Measurements from ENCODE around the gene AACS. TPM values are rescaled to one million over a fixed set of nuclear protein-coding genes. Genes with fewer than 3 reads are reported as not detected.

Gene AACS
- total RNA-seq, 5 donors from 2014 or later (not counting 1 experiment from before 2014, with no cell fraction given): 11.5 to 16.4 (median 14.3) TPM

DNA sequence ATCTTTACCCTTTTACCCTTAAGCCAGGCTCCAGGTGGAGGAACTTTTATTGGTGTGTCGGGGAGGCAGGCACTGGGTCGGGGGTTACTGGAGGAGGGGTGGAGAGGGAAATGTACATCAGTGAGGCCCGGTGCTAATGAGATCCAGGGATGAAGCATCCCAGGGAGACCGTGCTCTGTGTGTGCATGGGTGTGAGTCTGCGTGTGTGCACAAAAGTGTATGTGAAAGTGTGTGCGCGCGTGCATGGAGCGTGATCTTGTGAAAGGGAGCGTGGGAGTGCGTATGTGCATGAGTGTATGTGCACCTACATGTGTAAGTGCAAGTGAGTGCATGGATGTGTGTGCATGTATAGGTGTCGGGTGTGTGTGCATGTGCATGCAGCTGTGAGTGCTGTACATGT, 55.3 kb downstream of the AACS start:
- H3K9me3 Mint-ChIP-seq: no peaks in the 10 kb centered on the region
- H3K4me3 ChIP-seq (ENCODE audit: control insufficient read depth in 1 of 2, extremely low read depth in 1 of 2, low read length in 1 of 2): no peak overlapping the region
- H3K36me3 ChIP-seq (ENCODE audit: control insufficient read depth in 2 of 2, extremely low read depth in 1 of 2, insufficient read depth in 1 of 2, low read length in 1 of 2): peaks cover 6 to 9% of the 10 kb centered on the region in 2 donors
- H3K27ac ChIP-seq (ENCODE audit: low read length): no peak overlapping the region
- H3K4me1 Mint-ChIP-seq: no peaks in the 10 kb centered on the region
- DNase-seq (no peak), ATAC-seq (replicated peaks in 1 of 4) (no peak)
- H3K27ac Mint-ChIP-seq: no peak overlapping the region
- H3K4me3 Mint-ChIP-seq: no peak overlapping the region
- H3K9me3 ChIP-seq: no peaks in the 10 kb centered on the region
- no peaks in the 10 kb centered on the region for H3K27me3 ChIP-seq (replicated peaks in 1 of 2; ENCODE audit: control insufficient read depth in 2 of 2, extremely low read depth in 1 of 2, insufficient read depth in 2 of 2, low read length in 1 of 2)
- CTCF ChIA-PET: no interaction called here
- 96% methylated on average over 12 of the region's 12 CpGs for WGBS (ENCODE audit: insufficient coverage)
- no peaks in the 10 kb centered on the region for H3K4me1 ChIP-seq (ENCODE audit: control insufficient read depth in 1 of 2, extremely low read depth in 1 of 2, insufficient read depth in 2 of 2, low read length in 2 of 2)
- POLR2A ChIA-PET: no interaction called here
- H3K36me3 Mint-ChIP-seq: peaks cover 22% of the 10 kb centered on the region
- H3K27me3 Mint-ChIP-seq: no peaks in the 10 kb centered on the region

DNA sequence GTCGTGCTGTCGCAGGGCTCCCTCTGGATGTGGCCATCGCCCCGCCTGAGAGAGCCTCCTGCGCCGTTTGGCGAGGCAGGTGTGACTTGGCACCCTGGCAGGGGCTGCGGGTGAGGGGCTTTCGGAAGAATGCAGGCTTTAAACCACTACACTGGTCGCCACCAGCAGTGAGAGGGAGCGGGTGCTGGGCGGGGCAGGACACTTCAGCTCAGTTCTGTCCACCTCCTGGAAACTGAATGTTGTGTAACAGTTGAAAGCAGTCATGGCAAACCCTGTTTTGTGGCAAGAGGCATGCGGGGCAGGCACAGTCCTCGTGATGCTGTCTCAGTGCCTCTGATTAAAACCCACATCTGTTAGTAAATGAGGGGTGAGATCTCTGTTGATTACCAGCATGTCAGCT, 55.9 kb downstream of the AACS start:
- H3K27me3 ChIP-seq (replicated peaks in 1 of 2; ENCODE audit: control insufficient read depth in 2 of 2, extremely low read depth in 1 of 2, insufficient read depth in 2 of 2, low read length in 1 of 2): no peaks in the 10 kb centered on the region
- H3K4me1 Mint-ChIP-seq: no peaks in the 10 kb centered on the region
- H3K27ac ChIP-seq (ENCODE audit: low read length): no peak overlapping the region
- H3K27me3 Mint-ChIP-seq: no peaks in the 10 kb centered on the region
- no peaks in the 10 kb centered on the region for H3K4me1 ChIP-seq (ENCODE audit: control insufficient read depth in 1 of 2, extremely low read depth in 1 of 2, insufficient read depth in 2 of 2, low read length in 2 of 2)
- no peak for DNase-seq
- no peak overlapping the region for H3K27ac Mint-ChIP-seq
- ATAC-seq (replicated peaks in 1 of 4): no peak
- peaks cover 23% of the 10 kb centered on the region for H3K36me3 Mint-ChIP-seq
- POLR2A ChIA-PET: no interaction called here
- CTCF ChIA-PET: no interaction called here
- no peaks in the 10 kb centered on the region for H3K9me3 ChIP-seq
- no peak overlapping the region for H3K4me3 ChIP-seq (ENCODE audit: control insufficient read depth in 1 of 2, extremely low read depth in 1 of 2, low read length in 1 of 2)
- WGBS (ENCODE audit: insufficient coverage): 96% methylated on average over 11 of the region's 14 CpGs
- peaks cover 6 to 9% of the 10 kb centered on the region in 2 donors for H3K36me3 ChIP-seq (ENCODE audit: control insufficient read depth in 2 of 2, extremely low read depth in 1 of 2, insufficient read depth in 1 of 2, low read length in 1 of 2)
- no peaks in the 10 kb centered on the region for H3K9me3 Mint-ChIP-seq
- no peak overlapping the region for H3K4me3 Mint-ChIP-seq

GRCh38 chr12:125122668-125123067, 57.4 kb downstream of the AACS start:
- Histone ChIP-seq H3K4me1 (ENCODE audit: control insufficient read depth in 1 of 2, extremely low read depth in 1 of 2, insufficient read depth in 2 of 2, low read length in 2 of 2) (no peaks in the 10 kb centered on the region), H3K27me3 (replicated peaks in 1 of 2; ENCODE audit: control insufficient read depth in 2 of 2, extremely low read depth in 1 of 2, insufficient read depth in 2 of 2, low read length in 1 of 2) (no peaks in the 10 kb centered on the region), H3K4me3 (ENCODE audit: control insufficient read depth in 1 of 2, extremely low read depth in 1 of 2, low read length in 1 of 2) (no peak overlapping the region), H3K9me3 (no peaks in the 10 kb centered on the region), H3K36me3 (ENCODE audit: control insufficient read depth in 2 of 2, extremely low read depth in 1 of 2, insufficient read depth in 1 of 2, low read length in 1 of 2) (peaks cover 6 to 9% of the 10 kb centered on the region in 2 donors), H3K27ac (ENCODE audit: low read length) (no peak overlapping the region)
- 95% methylated on average over 10 of the region's 14 CpGs for WGBS (ENCODE audit: insufficient coverage)
- Mint-ChIP-seq H3K4me3 (no peak overlapping the region), H3K27me3 (no peaks in the 10 kb centered on the region), H3K36me3 (peaks cover 25% of the 10 kb centered on the region), H3K4me1 (no peaks in the 10 kb centered on the region), H3K9me3 (no peaks in the 10 kb centered on the region), H3K27ac (no peak overlapping the region)
- ChIA-PET CTCF (interaction anchor here in 1 of 2 donors (0.6 kb wide), 1 partner anchor 14 kb away, joined by 5 read pairs; no protein-coding TSS in a partner anchor), POLR2A (no interaction called here)
- ATAC-seq (replicated peaks in 1 of 4) (no peak), DNase-seq (no peak)

DNA sequence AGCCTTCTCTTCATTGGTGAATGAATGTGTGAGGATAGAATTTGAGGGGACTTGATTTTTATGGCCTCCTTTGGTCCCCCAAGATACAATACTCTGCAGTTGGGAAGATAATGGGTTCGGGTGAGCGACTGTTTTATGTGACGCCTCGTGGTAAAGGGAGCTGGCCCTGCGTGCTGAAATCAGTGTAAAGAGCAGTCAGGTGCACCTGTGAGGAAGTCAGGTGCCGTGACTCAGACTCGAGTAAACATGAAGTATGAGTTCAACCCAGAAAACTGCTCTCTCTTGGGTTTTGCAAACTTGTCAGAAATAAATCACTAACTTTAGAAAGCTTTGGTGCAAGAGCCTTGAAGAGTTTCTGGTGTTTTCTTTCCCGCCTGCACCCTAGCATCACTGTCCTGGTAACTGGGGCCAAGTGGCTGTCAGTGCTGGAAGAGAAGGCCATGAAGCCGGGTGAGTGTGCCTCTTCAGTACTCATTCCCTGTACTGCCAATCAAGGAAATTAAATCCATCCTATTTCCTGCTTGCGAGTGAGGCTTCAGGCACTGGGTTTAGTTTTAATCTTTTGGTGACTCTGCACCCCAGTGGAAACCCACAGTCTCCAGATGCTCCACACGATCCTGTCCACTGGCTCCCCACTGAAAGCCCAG, 59.2 kb downstream of the AACS start:
- POLR2A ChIA-PET: no interaction called here
- no peaks in the 10 kb centered on the region for H3K4me1 Mint-ChIP-seq
- H3K36me3 Mint-ChIP-seq: peaks cover 20% of the 10 kb centered on the region
- ATAC-seq (replicated peaks in 1 of 4) (no peak), DNase-seq (no peak)
- H3K4me3 Mint-ChIP-seq: no peak overlapping the region
- Histone ChIP-seq H3K27me3 (replicated peaks in 1 of 2; ENCODE audit: control insufficient read depth in 2 of 2, extremely low read depth in 1 of 2, insufficient read depth in 2 of 2, low read length in 1 of 2) (no peaks in the 10 kb centered on the region), H3K4me1 (ENCODE audit: control insufficient read depth in 1 of 2, extremely low read depth in 1 of 2, insufficient read depth in 2 of 2, low read length in 2 of 2) (no peaks in the 10 kb centered on the region), H3K4me3 (ENCODE audit: control insufficient read depth in 1 of 2, extremely low read depth in 1 of 2, low read length in 1 of 2) (no peak overlapping the region), H3K27ac (ENCODE audit: low read length) (no peak overlapping the region), H3K36me3 (ENCODE audit: control insufficient read depth in 2 of 2, extremely low read depth in 1 of 2, insufficient read depth in 1 of 2, low read length in 1 of 2) (peaks cover under 1 to 4% of the 10 kb centered on the region in 2 donors), H3K9me3 (no peaks in the 10 kb centered on the region)
- 90% methylated on average over 3 of the region's 11 CpGs for WGBS (ENCODE audit: insufficient coverage)
- CTCF ChIA-PET: no interaction called here
- H3K9me3 Mint-ChIP-seq: no peaks in the 10 kb centered on the region
- no peaks in the 10 kb centered on the region for H3K27me3 Mint-ChIP-seq
- H3K27ac Mint-ChIP-seq: no peak overlapping the region

DNA sequence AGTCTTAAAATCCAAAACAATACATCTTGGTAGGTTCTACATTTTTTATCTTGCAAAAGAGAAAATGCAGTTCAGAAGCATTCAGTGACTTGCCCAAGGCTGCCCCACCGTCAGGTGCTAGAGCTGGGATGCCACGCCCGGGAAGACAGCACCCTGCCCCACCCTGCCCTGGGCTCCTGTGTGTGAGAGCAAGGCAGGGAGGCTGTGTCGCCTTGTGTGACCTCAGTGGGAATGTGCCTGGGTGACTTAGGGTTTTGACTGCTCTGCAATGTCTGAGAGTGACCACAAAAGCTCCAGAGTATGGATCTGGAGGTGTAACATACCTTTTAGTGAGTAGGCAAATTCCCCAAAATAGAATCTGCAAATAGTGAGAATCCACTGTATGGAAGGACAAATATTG, 60.0 kb downstream of the AACS start:
- ChIA-PET CTCF (no interaction called here), POLR2A (no interaction called here)
- no peaks in the 10 kb centered on the region for H3K4me1 ChIP-seq (ENCODE audit: control insufficient read depth in 1 of 2, extremely low read depth in 1 of 2, insufficient read depth in 2 of 2, low read length in 2 of 2)
- H3K27ac Mint-ChIP-seq: no peak overlapping the region
- H3K9me3 Mint-ChIP-seq: no peaks in the 10 kb centered on the region
- H3K4me1 Mint-ChIP-seq: no peaks in the 10 kb centered on the region
- no peak overlapping the region for H3K4me3 Mint-ChIP-seq
- ATAC-seq (replicated peaks in 1 of 4) (no peak), DNase-seq (no peak)
- no peak overlapping the region for H3K27ac ChIP-seq (ENCODE audit: low read length)
- H3K9me3 ChIP-seq: no peaks in the 10 kb centered on the region
- H3K36me3 ChIP-seq (ENCODE audit: control insufficient read depth in 2 of 2, extremely low read depth in 1 of 2, insufficient read depth in 1 of 2, low read length in 1 of 2): peaks cover 2 to 10% of the 10 kb centered on the region in 2 donors
- no peaks in the 10 kb centered on the region for H3K27me3 ChIP-seq (replicated peaks in 1 of 2; ENCODE audit: control insufficient read depth in 2 of 2, extremely low read depth in 1 of 2, insufficient read depth in 2 of 2, low read length in 1 of 2)
- H3K27me3 Mint-ChIP-seq: no peaks in the 10 kb centered on the region
- WGBS (ENCODE audit: insufficient coverage): 70% methylated on average over 4 of the region's 4 CpGs
- peaks cover 19% of the 10 kb centered on the region for H3K36me3 Mint-ChIP-seq
- H3K4me3 ChIP-seq (ENCODE audit: control insufficient read depth in 1 of 2, extremely low read depth in 1 of 2, low read length in 1 of 2): no peak overlapping the region

DNA sequence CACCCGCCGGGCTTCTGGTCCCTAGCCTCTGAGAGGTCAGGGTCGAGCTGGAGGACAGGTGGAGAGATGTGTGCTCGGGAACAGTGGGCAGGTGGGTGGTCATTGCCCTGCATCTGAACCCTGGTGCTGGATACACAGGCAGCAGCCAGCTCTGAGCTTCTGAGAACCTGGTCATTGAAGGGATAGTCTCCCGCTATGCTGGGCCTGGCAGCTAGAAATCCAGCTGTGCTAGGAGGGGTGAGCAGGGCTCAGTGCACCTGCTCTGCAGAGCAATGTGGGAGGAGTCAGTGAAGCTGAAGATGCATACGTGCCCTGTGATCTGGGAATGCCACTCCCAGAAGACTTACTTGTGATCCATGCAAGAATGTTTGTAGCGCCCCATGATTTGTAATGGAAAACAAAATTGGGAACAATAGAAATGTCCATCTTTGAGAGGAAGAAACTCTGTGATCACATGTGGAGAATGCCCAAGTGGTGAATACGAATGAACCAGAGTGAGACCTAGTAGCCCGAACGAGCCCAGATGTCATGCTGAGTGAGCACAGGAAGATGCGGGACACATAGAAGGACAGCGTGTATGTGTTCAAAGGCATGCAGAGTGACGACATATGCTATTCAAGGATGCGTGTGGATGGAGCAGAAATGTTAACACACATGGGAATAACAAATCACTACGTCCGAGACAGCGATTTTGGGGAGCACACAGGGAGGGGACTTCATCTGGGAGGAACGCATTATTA, 63.4 kb downstream of the AACS start:
- ChIA-PET CTCF (no interaction called here), POLR2A (no interaction called here)
- no peak overlapping the region for H3K4me3 Mint-ChIP-seq
- H3K27me3 Mint-ChIP-seq: no peaks in the 10 kb centered on the region
- Histone ChIP-seq H3K4me3 (ENCODE audit: control insufficient read depth in 1 of 2, extremely low read depth in 1 of 2, low read length in 1 of 2) (no peak overlapping the region), H3K27me3 (replicated peaks in 1 of 2; ENCODE audit: control insufficient read depth in 2 of 2, extremely low read depth in 1 of 2, insufficient read depth in 2 of 2, low read length in 1 of 2) (no peaks in the 10 kb centered on the region), H3K36me3 (ENCODE audit: control insufficient read depth in 2 of 2, extremely low read depth in 1 of 2, insufficient read depth in 1 of 2, low read length in 1 of 2) (peaks cover 2 to 13% of the 10 kb centered on the region in 2 donors), H3K9me3 (no peaks in the 10 kb centered on the region), H3K4me1 (ENCODE audit: control insufficient read depth in 1 of 2, extremely low read depth in 1 of 2, insufficient read depth in 2 of 2, low read length in 2 of 2) (no peaks in the 10 kb centered on the region), H3K27ac (ENCODE audit: low read length) (no peak overlapping the region)
- no peak overlapping the region for H3K27ac Mint-ChIP-seq
- DNase-seq (no peak), ATAC-seq (replicated peaks in 1 of 4) (no peak)
- peaks cover 28% of the 10 kb centered on the region for H3K36me3 Mint-ChIP-seq
- H3K4me1 Mint-ChIP-seq: no peaks in the 10 kb centered on the region
- WGBS (ENCODE audit: insufficient coverage): 93% methylated on average over 18 of the region's 18 CpGs
- H3K9me3 Mint-ChIP-seq: no peaks in the 10 kb centered on the region

Measured in T-cell (primary cell).